ENCODE measurements around the gene MBD3L1. TPM values are rescaled to one million over a fixed set of nuclear protein-coding genes. Genes with fewer than 3 reads are reported as not detected.
A peak's percentile ranks its signal among the peaks of the same experiment; 100 is the strongest.

Gene MBD3L1
- total and polyA plus RNA-seq, 4 donors, result not detected

DNA sequence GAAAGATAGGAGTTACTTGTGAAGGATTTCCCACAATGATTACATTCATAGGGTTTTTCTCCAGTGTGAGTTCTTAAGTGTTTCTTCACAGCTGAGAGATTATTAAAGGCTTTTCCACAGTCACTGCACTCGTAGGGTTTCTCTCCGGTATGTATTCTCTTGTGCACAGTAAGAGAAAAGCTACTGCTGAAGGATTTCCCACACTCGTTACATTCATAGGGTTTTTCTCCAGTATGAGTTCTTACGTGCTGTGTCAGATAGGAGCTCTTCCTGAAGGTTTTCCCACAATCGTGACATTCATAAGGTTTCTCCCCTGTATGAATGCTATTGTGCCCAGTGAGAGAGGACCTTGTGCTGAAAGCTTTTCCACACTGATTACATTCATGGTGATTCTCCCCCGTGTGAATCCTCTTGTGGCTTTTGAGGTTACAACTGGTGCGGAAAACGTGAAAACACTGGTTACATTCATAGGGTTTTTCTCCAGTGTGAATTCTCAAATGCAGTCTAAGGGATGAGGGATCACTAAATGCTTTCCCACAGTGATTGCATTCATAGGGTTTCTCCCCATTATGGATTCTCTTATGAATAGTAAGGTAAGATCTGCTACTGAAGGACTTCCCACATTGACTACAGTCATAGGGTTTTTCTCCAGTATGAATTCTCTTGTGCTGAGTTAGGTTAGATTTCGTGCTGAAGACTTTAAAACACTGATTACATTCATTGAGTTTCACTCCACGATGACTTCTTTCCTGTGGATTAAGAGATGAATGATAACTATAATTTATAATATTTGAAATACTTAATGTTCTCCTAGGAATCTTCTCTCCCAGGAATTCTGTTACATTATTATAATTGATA lies 20.6 kb upstream of the MBD3L1 start:
- Histone ChIP-seq H3K4me1 (ENCODE audit: control insufficient read depth in 4 of 4, insufficient read depth in 4 of 4, low read length in 3 of 4) (no peaks in the 10 kb centered on the region), H3K36me3 (ENCODE audit: control insufficient read depth in 4 of 4, insufficient read depth in 3 of 4, low read depth in 1 of 4, low read length in 3 of 4) (peaks cover 15 to 82% (median 76%) of the 10 kb centered on the region in 4 donors), H3K9ac (ENCODE audit: low read depth in 1 of 2, low read length in 2 of 2) (no peak overlapping the region), H3K9me3 (ENCODE audit: control insufficient read depth in 4 of 4, low read length in 3 of 4) (peaks cover 57 to 93% (median 79%) of the 10 kb centered on the region in 4 donors), H3K27ac (ENCODE audit: low read depth in 1 of 2, low read length in 2 of 2) (no peak overlapping the region), H3K4me3 (ENCODE audit: low read depth in 1 of 3, low read length in 3 of 3) (peak overlapping the region in 2 of 3 donors; percentile 52 to 78), H3K27me3 (ENCODE audit: control insufficient read depth in 4 of 4, insufficient read depth in 4 of 4, low read length in 3 of 4) (no peaks in the 10 kb centered on the region)
- TF ChIP-seq, protein P1, sequence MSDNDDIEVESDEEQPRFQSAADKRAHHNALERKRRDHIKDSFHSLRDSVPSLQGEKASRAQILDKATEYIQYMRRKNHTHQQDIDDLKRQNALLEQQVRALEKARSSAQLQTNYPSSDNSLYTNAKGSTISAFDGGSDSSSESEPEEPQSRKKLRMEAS (IDR thresholded peaks at IDR 0.05), result no peak
- TF ChIP-seq RAD21 (IDR thresholded peaks at IDR 0.05) (no peak), HNF4G (IDR thresholded peaks at IDR 0.05) (no peak), RXRA (IDR thresholded peaks at IDR 0.05) (no peak), FOXA2 (IDR thresholded peaks at IDR 0.05) (no peak), HNF4A (conservative IDR thresholded peaks at IDR 0.05) (no peak), FOXA1 (IDR thresholded peaks at IDR 0.05) (no peak), ZBTB33 (IDR thresholded peaks at IDR 0.05) (no peak), GABPA (IDR thresholded peaks at IDR 0.05 in 1 of 2, conservative IDR thresholded peaks at IDR 0.05 in 1 of 2) (no peak), YY1 (IDR thresholded peaks at IDR 0.05) (no peak), NR2F2 (IDR thresholded peaks at IDR 0.05) (no peak), EGR1 (IDR thresholded peaks at IDR 0.05; ENCODE audit: low read depth in 2 of 2) (no peak), REST (IDR thresholded peaks at IDR 0.05) (no peak), TAF1 (conservative IDR thresholded peaks at IDR 0.05) (no peak)
- TF ChIP-seq, protein P2, sequence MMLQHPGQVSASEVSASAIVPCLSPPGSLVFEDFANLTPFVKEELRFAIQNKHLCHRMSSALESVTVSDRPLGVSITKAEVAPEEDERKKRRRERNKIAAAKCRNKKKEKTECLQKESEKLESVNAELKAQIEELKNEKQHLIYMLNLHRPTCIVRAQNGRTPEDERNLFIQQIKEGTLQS (IDR thresholded peaks at IDR 0.05), result no peak
- WGBS, result 97% methylated on average over 10 of the region's 10 CpGs
- DNase-seq (ENCODE audit: low spot score), result no peak

DNA sequence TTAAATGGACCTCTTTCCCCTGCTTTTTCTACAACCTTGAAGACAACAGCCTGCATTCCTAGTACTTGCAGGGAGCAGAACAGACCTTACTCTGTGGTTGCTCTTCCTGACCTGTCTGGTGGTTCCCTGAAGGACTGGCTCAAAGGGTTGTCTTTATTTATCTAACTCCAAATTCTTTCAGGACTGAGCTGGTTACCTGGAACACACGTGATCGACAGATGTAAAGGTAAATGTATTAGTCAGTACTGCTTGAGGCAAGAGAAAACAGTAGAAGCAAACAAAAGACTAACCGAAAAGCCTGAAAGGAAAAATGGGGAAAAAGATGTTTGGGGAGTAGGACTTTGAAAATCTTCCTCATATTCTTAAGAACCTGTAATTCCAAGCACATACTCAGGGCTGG lies 18.0 kb upstream of the MBD3L1 start:
- DNase-seq (ENCODE audit: low spot score), result no peak
- TF ChIP-seq EGR1 (IDR thresholded peaks at IDR 0.05; ENCODE audit: low read depth in 2 of 2) (no peak), YY1 (IDR thresholded peaks at IDR 0.05) (no peak), REST (IDR thresholded peaks at IDR 0.05) (no peak), RXRA (IDR thresholded peaks at IDR 0.05) (no peak), NR2F2 (IDR thresholded peaks at IDR 0.05) (no peak), HNF4G (IDR thresholded peaks at IDR 0.05) (no peak), GABPA (IDR thresholded peaks at IDR 0.05 in 1 of 2, conservative IDR thresholded peaks at IDR 0.05 in 1 of 2) (no peak), RAD21 (IDR thresholded peaks at IDR 0.05) (no peak), FOXA1 (IDR thresholded peaks at IDR 0.05) (no peak), SP1 (IDR thresholded peaks at IDR 0.05) (no peak), CTCF (IDR thresholded peaks at IDR 0.05; ENCODE audit: low read depth, low read length, missing input control) (no peak)
- TF ChIP-seq, protein P1 (IDR thresholded peaks at IDR 0.05), result no peak
- Histone ChIP-seq H3K27ac (ENCODE audit: low read depth in 1 of 2, low read length in 2 of 2) (no peak overlapping the region), H3K27me3 (ENCODE audit: control insufficient read depth in 4 of 4, insufficient read depth in 4 of 4, low read length in 3 of 4) (no peaks in the 10 kb centered on the region), H3K9me3 (ENCODE audit: control insufficient read depth in 4 of 4, low read length in 3 of 4) (peaks cover 48 to 84% (median 76%) of the 10 kb centered on the region in 4 donors), H3K4me1 (ENCODE audit: control insufficient read depth in 4 of 4, insufficient read depth in 4 of 4, low read length in 3 of 4) (no peaks in the 10 kb centered on the region), H3K9ac (ENCODE audit: low read depth in 1 of 2, low read length in 2 of 2) (no peak overlapping the region), H3K36me3 (ENCODE audit: control insufficient read depth in 4 of 4, insufficient read depth in 3 of 4, low read depth in 1 of 4, low read length in 3 of 4) (peaks cover 21 to 91% (median 87%) of the 10 kb centered on the region in 4 donors), H3K4me3 (ENCODE audit: low read depth in 1 of 3, low read length in 3 of 3) (peak overlapping the region in 2 of 3 donors; percentile 36 to 61)
- WGBS, result 99% methylated on average over 3 of the region's 3 CpGs

Data from liver (tissue), 9 donors.